Motor neuron (in vitro differentiated cells): ENCODE data around the gene CFAP69. TPM values are rescaled to one million over a fixed set of nuclear protein-coding genes. Genes with fewer than 3 reads are reported as not detected.
"Not testable (repeated sequence)": the region's sequence is repeated elsewhere in the genome, so short reads cannot be mapped to it uniquely, and the experiment has no call there.

ENCODE experiments used
- ATAC-seq, 8 experiments: fragments of 200-7000 bp; cut with Tn5 transposase; replicated peaks in 6 of 8; 2 replicates each; pipeline ENCODE4 v1.8.0; 2021; ENCODE audit warnings: mild to moderate bottlenecking in 8 of 8, moderate library complexity in 8 of 8
- H3K27ac ChIP-seq, 2 donors: fragments of 250-450 bp; sonication (Bioruptor Pico); 2 replicates each; pipeline ENCODE4 v1.9.0; 2021; ENCODE audit warnings: antibody characterized with exemption in 2 of 2, mild to moderate bottlenecking in 2 of 2, moderate library complexity in 1 of 2
- H3K4me1 ChIP-seq, 2 donors: fragments of 250-450 bp; sonication (Bioruptor Pico); replicated peaks in 1 of 2; 2 replicates each; pipeline ENCODE4 v1.6.1; 2021; ENCODE audit warnings: antibody characterized with exemption in 2 of 2, mild to moderate bottlenecking in 2 of 2, moderate library complexity in 1 of 2
- H3K4me3 ChIP-seq, 5 donors: fragments of 250-450 bp; sonication (Bioruptor Pico); 2 replicates each; pipeline ENCODE4 v1.9.0; 2021; ENCODE audit warnings: antibody characterized with exemption in 5 of 5, mild to moderate bottlenecking in 5 of 5, moderate library complexity in 4 of 5
- WGBS, 10 experiments: fragments of 450-650 bp; shearing (Covaris generic); methylation state at CpG; one replicate each; pipeline ENCODE4 v1.0.0; 2022; 5-methylcytosine and 5-hydroxymethylcytosine counted together
- in situ Hi-C, 9 experiments: fragments of 400-800 bp; cut with MboI; loops; one replicate each; pipeline ENCODE4 v1.15.0; 2021; ENCODE audit warnings: low sequenced_read_pairs in 9 of 9, low pct_unique_long_range_greater_than_20kb in 2 of 9; ENCODE audit not compliant: unreplicated experiment in 9 of 9
- total RNA-seq, 8 experiments: library from RNA; unstranded; fragments of 300-600 nt; gene quantifications; 2 replicates each; pipeline versions ENCODE4 v1.2.3 to v1.2.4, GENCODE V29; 2022

CFAP69 gene
- total RNA-seq, 8 experiments from 2014 or later = 2.5 to 28.0 (median 6.9) TPM

GRCh38 chr7:90337106-90337505, 92.1 kb downstream of the CFAP69 start:
- Histone ChIP-seq H3K27ac (no peak overlapping the region), H3K4me3 (no peak overlapping the region), H3K4me1 (no peaks in the 10 kb centered on the region)
- no peak for ATAC-seq
- in situ Hi-C loops = no loop called here

- peak overlapping the region in 2 of 5 donors; percentile 73 to 92 for H3K4me3 ChIP-seq
- ATAC-seq = no peak
- in situ Hi-C loops = no loop called here
- H3K4me1 ChIP-seq = peaks cover 5 to 11% of the 10 kb centered on the region in 2 donors
- no peak overlapping the region for H3K27ac ChIP-seq
These were observed 100.0 kb downstream of the CFAP69 start for GRCh38 chr7:90345016-90345415.

GRCh38 chr7:90345595-90346335, 100.8 kb downstream of the CFAP69 start:
- ATAC-seq = peak; percentile 20 to 49 (median 31)
- peaks cover 5 to 11% of the 10 kb centered on the region in 2 donors for H3K4me1 ChIP-seq
- H3K4me3 ChIP-seq = peak overlapping the region; percentile 60 to 92 (median 75)
- peak overlapping the region; percentile 4 to 48 for H3K27ac ChIP-seq
- 2 to 50% (median 17%) methylated on average over 3 to 16 of the region's 18 CpGs for WGBS, 10 experiments
- in situ Hi-C loops = no loop called here

- peak; percentile 87 to 99 (median 98) for ATAC-seq
- peaks cover 5 to 11% of the 10 kb centered on the region in 2 donors for H3K4me1 ChIP-seq
- H3K4me3 ChIP-seq = peak within 1 kb of the TSS; percentile 60 to 92 (median 75)
- in situ Hi-C loops = no loop called here
- peak within 1 kb of the TSS; percentile 74 to 85 for H3K27ac ChIP-seq
- WGBS, 10 experiments = 0 to 2% (median 0%) methylated on average over 1 to 28 of the region's 37 CpGs; no CpG with 5 or more reads in 1 of the 10 experiments
These were observed 101.6 kb downstream of the CFAP69 start, which contains the start of gene GTPBP10 for GRCh38 chr7:90346336-90347125. TSS of gene GTPBP10 (plus strand) at chr7:90346716. CDS start at chr7:90346742, 26 bp downstream.

GRCh38 chr7:90347759-90348158, 102.8 kb downstream of the CFAP69 start:
- Histone ChIP-seq H3K4me3 (peak overlapping the region in 2 of 5 donors; percentile 60 to 73), H3K27ac (no peak overlapping the region), H3K4me1 (peaks cover 5 to 11% of the 10 kb centered on the region in 2 donors)
- WGBS, 10 experiments = 62 to 91% (median 81%) methylated on average over 1 to 4 of the region's 4 CpGs
- no peak for ATAC-seq
- in situ Hi-C loops = no loop called here

- no peak overlapping the region for H3K4me3 ChIP-seq
- no peak for ATAC-seq
- WGBS, 10 experiments = 60 to 100% (median 90%) methylated on average over 1 to 3 of the region's 4 CpGs; no CpG with 5 or more reads in 4 of the 10 experiments
- peaks cover 5 to 11% of the 10 kb centered on the region in 2 donors for H3K4me1 ChIP-seq
- in situ Hi-C loops = no loop called here
- H3K27ac ChIP-seq = no peak overlapping the region
These were observed 104.3 kb downstream of the CFAP69 start for GRCh38 chr7:90349305-90349704.

GRCh38 chr7:90350032-90350431, 105.1 kb downstream of the CFAP69 start:
- H3K4me1 ChIP-seq, ATAC-seq, in situ Hi-C loops, H3K27ac ChIP-seq, H3K4me3 ChIP-seq: not testable (repeated sequence)
- WGBS, 10 experiments = 83 to 100% (median 100%) methylated on average over 1 of the region's 3 CpGs; no CpG with 5 or more reads in 5 of the 10 experiments

GRCh38 chr7:90351987-90352386, 107.0 kb downstream of the CFAP69 start:
- ATAC-seq = no peak
- Histone ChIP-seq H3K27ac (no peak overlapping the region), H3K4me3 (no peak overlapping the region), H3K4me1 (peaks cover 0 to 5% of the 10 kb centered on the region in 2 donors)
- in situ Hi-C loops = no loop called here

Other genes starting within 250 kb of the CFAP69 start
- 10 to 100 TPM in 1 of 8 experiments, 1 to 10 TPM in 4, under 1 TPM in 3; 0.37 to 10.0 (median 1.6) TPM for gene STEAP1, start 90.7 kb upstream of the CFAP69 start, total RNA-seq
- 10 to 100 TPM in 2 of 8 experiments, 1 to 10 TPM in 6; 1.4 to 12.3 (median 6.9) TPM for gene STEAP2, start 33.4 kb upstream of the CFAP69 start, total RNA-seq
- gene FAM237B, start 76.1 kb downstream of the CFAP69 start, total RNA-seq = under 1 TPM in 7 of 8 experiments, not detected in 1; 0.05 to 0.78 (median 0.16) TPM
- 10 to 100 TPM; 10.7 to 24.8 (median 18.3) TPM for gene GTPBP10, start 101.5 kb downstream of the CFAP69 start, total RNA-seq
- 10 to 100 TPM; 28.4 to 55.1 (median 30.9) TPM for gene CLDN12, start 158.3 kb downstream of the CFAP69 start, total RNA-seq
- not detected for gene PTTG1IP2, start 224.5 kb downstream of the CFAP69 start, total RNA-seq